Left lung (tissue), 10 donors: ENCODE measurements around the gene ALX3. TPM values are rescaled to one million over a fixed set of nuclear protein-coding genes. Genes with fewer than 3 reads are reported as not detected.
A peak's percentile ranks its signal among the peaks of the same experiment; 100 is the strongest.

ENCODE experiments used
- ATAC-seq: fragments of 200-7000 bp; cut with Tn5 transposase; one replicate; pipeline ENCODE4 v1.9.1; 2020; ENCODE audit warnings: moderate library complexity
- DNase-seq, 4 donors: peaks; one replicate each; pipeline ENCODE4 v3.0.0-alpha.2; 2013 to 2020
- H3K27ac ChIP-seq, 2 donors: fragments of 200-600 bp; sonication (generic) in 1 of 2; one replicate each; pipeline versions ENCODE4 v1.5.0 to v1.8.0; 2020 to 2021
- H3K27me3 ChIP-seq, 2 donors: fragments of 200-600 bp; sonication (generic) in 1 of 2; one replicate each; pipeline versions ENCODE4 v1.5.0 to v1.8.0; 2020 to 2021
- H3K36me3 ChIP-seq, 2 donors: fragments of 200-600 bp; sonication (generic) in 1 of 2; one replicate each; pipeline versions ENCODE4 v1.5.0 to v1.8.0; 2020 to 2021
- H3K4me1 ChIP-seq, 2 donors: fragments of 200-600 bp; one replicate each; pipeline ENCODE4 v1.8.0; 2021
- H3K4me3 ChIP-seq, 2 donors: fragments of 200-600 bp; sonication (generic) in 1 of 2; one replicate each; pipeline versions ENCODE4 v1.5.0 to v1.8.0; 2020 to 2021; ENCODE audit warnings: mild to moderate bottlenecking in 1 of 2
- H3K9me3 ChIP-seq, 2 donors: fragments of 200-600 bp; sonication (generic) in 1 of 2; one replicate each; pipeline versions ENCODE4 v1.5.0 to v1.8.0; 2020 to 2021
- intact Hi-C, 2 donors: fragments of 100-400 bp; cut with DNase I; formaldehyde crosslinking; loops; one replicate each; pipeline versions ENCODE4 v1.11.2 to v1.14.2; 2022
- polyA plus RNA-seq, 6 donors: library from polyadenylated mRNA; unstranded; fragments of 120-200 nt; gene quantifications; one replicate each; pipeline ENCODE4 v1.2.1, GENCODE V29; 2013; ENCODE audit not compliant: insufficient read length in 6 of 6
- total RNA-seq, 2 donors: library from RNA; stranded (reverse); fragmentation: NEBNext Ultra II Directional; extraction: Animal tissue kit (Norgen Biotek cat#: 25700); gene quantifications; one replicate each; pipeline ENCODE4 v1.2.1, GENCODE V29; 2021
- TF ChIP-seq, protein P1 (sequence below), 2 donors: fragments of 200-600 bp; sonication (generic) in 1 of 2; IDR thresholded peaks; one replicate each; pipeline versions ENCODE4 v1.5.0 to v1.8.0; 2021; ENCODE audit warnings: antibody characterized with exemption in 2 of 2
- donor health status: DM: no; HTN: yes; CAD: no.
- donor health status: DM: no; HTN: no; CAD: no.

The ALX3 gene
- total and polyA plus RNA-seq, 8 donors, result not detected

DNA sequence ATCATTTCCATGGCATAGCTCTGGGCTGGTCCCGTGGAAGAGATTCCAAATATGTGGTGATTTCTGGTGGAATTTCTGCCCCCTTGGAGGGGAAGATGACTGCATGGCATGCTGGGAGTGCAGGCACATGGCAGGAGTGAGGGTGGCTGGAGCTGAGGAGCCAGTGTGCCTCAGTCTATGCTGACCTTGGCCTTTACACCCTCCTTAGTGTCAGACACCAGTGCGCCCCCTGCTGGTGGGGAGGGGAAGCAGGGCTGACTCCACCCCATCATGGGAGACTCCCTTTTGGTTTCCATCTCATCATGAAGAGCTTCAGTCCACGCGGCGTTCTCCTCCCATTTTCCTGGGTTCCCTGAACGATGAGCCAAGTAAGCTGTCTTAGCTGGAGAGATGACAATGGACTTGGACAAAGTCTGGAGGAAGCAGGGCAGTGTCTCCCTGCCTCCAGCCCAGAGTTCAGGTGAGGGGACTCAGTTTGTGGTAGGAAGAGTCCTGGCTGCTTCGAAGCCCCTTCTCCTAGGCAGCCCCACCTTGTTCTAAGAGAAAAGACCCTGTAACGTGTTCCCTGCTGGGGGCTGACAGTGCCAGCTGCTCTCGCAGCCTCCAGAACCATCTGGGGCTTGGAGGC, 10.3 kb downstream of the ALX3 start:
- intact Hi-C loops, result no loop called here
- peaks cover 0 to 61% of the 10 kb centered on the region in 2 donors for H3K36me3 ChIP-seq
- peak; percentile 55 for ATAC-seq
- TF ChIP-seq, protein P1, sequence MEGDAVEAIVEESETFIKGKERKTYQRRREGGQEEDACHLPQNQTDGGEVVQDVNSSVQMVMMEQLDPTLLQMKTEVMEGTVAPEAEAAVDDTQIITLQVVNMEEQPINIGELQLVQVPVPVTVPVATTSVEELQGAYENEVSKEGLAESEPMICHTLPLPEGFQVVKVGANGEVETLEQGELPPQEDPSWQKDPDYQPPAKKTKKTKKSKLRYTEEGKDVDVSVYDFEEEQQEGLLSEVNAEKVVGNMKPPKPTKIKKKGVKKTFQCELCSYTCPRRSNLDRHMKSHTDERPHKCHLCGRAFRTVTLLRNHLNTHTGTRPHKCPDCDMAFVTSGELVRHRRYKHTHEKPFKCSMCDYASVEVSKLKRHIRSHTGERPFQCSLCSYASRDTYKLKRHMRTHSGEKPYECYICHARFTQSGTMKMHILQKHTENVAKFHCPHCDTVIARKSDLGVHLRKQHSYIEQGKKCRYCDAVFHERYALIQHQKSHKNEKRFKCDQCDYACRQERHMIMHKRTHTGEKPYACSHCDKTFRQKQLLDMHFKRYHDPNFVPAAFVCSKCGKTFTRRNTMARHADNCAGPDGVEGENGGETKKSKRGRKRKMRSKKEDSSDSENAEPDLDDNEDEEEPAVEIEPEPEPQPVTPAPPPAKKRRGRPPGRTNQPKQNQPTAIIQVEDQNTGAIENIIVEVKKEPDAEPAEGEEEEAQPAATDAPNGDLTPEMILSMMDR (IDR thresholded peaks at IDR 0.05), result peak; percentile 69 to 79
- no peaks in the 10 kb centered on the region for H3K27me3 ChIP-seq
- no peak overlapping the region for H3K4me3 ChIP-seq
- DNase-seq, result peak in 1 of 4 donors; percentile 93
- no peak overlapping the region for H3K27ac ChIP-seq
- H3K9me3 ChIP-seq, result no peaks in the 10 kb centered on the region
- H3K4me1 ChIP-seq, result no peaks in the 10 kb centered on the region

- no peak overlapping the region for H3K4me3 ChIP-seq
- peaks cover 0 to 70% of the 10 kb centered on the region in 2 donors for H3K36me3 ChIP-seq
- H3K9me3 ChIP-seq, result no peaks in the 10 kb centered on the region
- H3K4me1 ChIP-seq, result no peaks in the 10 kb centered on the region
- DNase-seq (no peak), ATAC-seq (no peak)
- TF ChIP-seq, protein P1 (IDR thresholded peaks at IDR 0.05), result no peak
- H3K27me3 ChIP-seq, result no peaks in the 10 kb centered on the region
- intact Hi-C loops, result no loop called here
- H3K27ac ChIP-seq, result no peak overlapping the region
Measured at GRCh38 chr1:110059133-110059863, 11.2 kb downstream of the ALX3 start.

- peaks cover 0 to 77% of the 10 kb centered on the region in 2 donors for H3K36me3 ChIP-seq
- no peak for ATAC-seq
- H3K4me3 ChIP-seq, result no peak overlapping the region
- no peaks in the 10 kb centered on the region for H3K27me3 ChIP-seq
- no peaks in the 10 kb centered on the region for H3K9me3 ChIP-seq
- TF ChIP-seq, protein P1 (IDR thresholded peaks at IDR 0.05), result no peak
- H3K4me1 ChIP-seq, result no peaks in the 10 kb centered on the region
- intact Hi-C loops, result no loop called here
- DNase-seq, result no peak
- H3K27ac ChIP-seq, result no peak overlapping the region
Measured at GRCh38 chr1:110058591-110058990, 11.9 kb downstream of the ALX3 start.

- no peaks in the 10 kb centered on the region for H3K27me3 ChIP-seq
- H3K4me1 ChIP-seq, result no peaks in the 10 kb centered on the region
- no peak overlapping the region for H3K4me3 ChIP-seq
- peak; percentile 34 for ATAC-seq
- no peaks in the 10 kb centered on the region for H3K9me3 ChIP-seq
- peaks cover 0 to 82% of the 10 kb centered on the region in 2 donors for H3K36me3 ChIP-seq
- TF ChIP-seq, protein P1 (IDR thresholded peaks at IDR 0.05), result no peak
- intact Hi-C loops, result no loop called here
- no peak for DNase-seq
- H3K27ac ChIP-seq, result no peak overlapping the region
Measured at GRCh38 chr1:110057963-110058518, 12.4 kb downstream of the ALX3 start.

DNA sequence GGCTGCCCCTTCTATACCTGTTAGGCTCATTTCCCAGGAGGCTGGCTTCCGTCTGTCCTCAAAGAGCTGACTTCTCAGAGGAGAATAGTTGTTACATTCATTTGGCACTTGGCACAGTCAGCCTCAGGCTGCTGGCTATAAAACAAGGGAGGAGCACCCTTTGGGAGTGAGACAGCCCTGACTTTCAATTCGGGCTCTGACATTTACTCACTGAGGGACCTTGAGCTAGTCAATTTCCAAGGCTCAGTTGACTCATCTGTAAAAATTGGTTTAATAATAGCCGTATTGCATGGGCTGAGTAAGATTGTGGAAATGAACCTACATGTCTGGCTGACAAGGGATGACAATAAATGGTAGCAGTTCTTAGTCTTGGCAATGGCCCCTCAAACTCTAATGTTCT, 13.7 kb downstream of the ALX3 start:
- Histone ChIP-seq H3K4me3 (no peak overlapping the region), H3K4me1 (no peaks in the 10 kb centered on the region), H3K36me3 (peaks cover 0 to 91% of the 10 kb centered on the region in 2 donors), H3K27ac (no peak overlapping the region), H3K27me3 (no peaks in the 10 kb centered on the region), H3K9me3 (no peaks in the 10 kb centered on the region)
- ATAC-seq, result no peak
- intact Hi-C loops, result no loop called here
- no peak for DNase-seq
- TF ChIP-seq, protein P1 (IDR thresholded peaks at IDR 0.05), result no peak
